GM23338 (cell line): ENCODE results near the gene GTF2A2. TPM values are rescaled to one million over a fixed set of nuclear protein-coding genes. Genes with fewer than 3 reads are reported as not detected.
A peak's percentile ranks its signal among the peaks of the same experiment; 100 is the strongest.

Experiments used
- ATAC-seq: fragments of 200-7000 bp; cut with Tn5 transposase; 3 replicates; pipeline ENCODE4 v1.9.1; 2020
- DNase-seq: peaks from one replicate; pipeline ENCODE4 v3.0.0-alpha.2; 2015; ENCODE audit warnings: low spot score
- H2AFZ ChIP-seq: fragments of 200-600 bp; sonication (generic); 2 replicates; pipeline ENCODE4 v1.8.0; 2016; ENCODE audit warnings: antibody characterized with exemption, mild to moderate bottlenecking, moderate library complexity
- H3F3A ChIP-seq: fragments of 200-600 bp; sonication (generic); replicated peaks from 2 replicates; pipeline ENCODE4 v1.8.0; 2017; ENCODE audit warnings: antibody characterized with exemption, mixed run types, low read depth
- H3K27ac ChIP-seq: fragments of 200-600 bp; sonication (generic); 2 replicates; pipeline ENCODE4 v1.6.1; 2016; ENCODE audit warnings: low read depth
- H3K27me3 ChIP-seq: fragments of 200-600 bp; sonication (generic); 2 replicates; pipeline ENCODE4 v1.8.0; 2016; ENCODE audit warnings: mild to moderate bottlenecking, mixed run types, moderate library complexity; ENCODE audit not compliant: insufficient read depth
- H3K36me3 ChIP-seq: fragments of 200-600 bp; sonication (generic); 2 replicates; pipeline ENCODE4 v1.8.0; 2016; ENCODE audit warnings: mild to moderate bottlenecking; ENCODE audit not compliant: insufficient read depth
- H3K4me1 ChIP-seq: fragments of 200-600 bp; sonication (generic); 2 replicates; pipeline ENCODE4 v1.8.0; 2016; ENCODE audit warnings: mild to moderate bottlenecking, moderate library complexity; ENCODE audit not compliant: insufficient read depth
- H3K4me2 ChIP-seq: fragments of 200-600 bp; sonication (generic); 2 replicates; pipeline ENCODE4 v1.7.1; 2017; ENCODE audit warnings: mixed run types
- H3K4me3 ChIP-seq: fragments of 200-600 bp; sonication (generic); 2 replicates; pipeline ENCODE4 v1.6.1; 2016; ENCODE audit warnings: mixed run types
- H3K79me2 ChIP-seq: fragments of 200-600 bp; sonication (generic); replicated peaks from 2 replicates; pipeline ENCODE4 v1.8.0; 2017; ENCODE audit warnings: mild to moderate bottlenecking; ENCODE audit not compliant: insufficient read depth
- H3K9me2 ChIP-seq: fragments of 200-600 bp; sonication (generic); 2 replicates; pipeline ENCODE4 v1.8.0; 2017; ENCODE audit not compliant: insufficient read depth
- H4K20me1 ChIP-seq: fragments of 200-600 bp; sonication (generic); replicated peaks from 2 replicates; pipeline ENCODE4 v1.8.0; 2017; ENCODE audit warnings: mild to moderate bottlenecking; ENCODE audit not compliant: insufficient read depth
- H3K27ac Mint-ChIP-seq: 2 replicates; pipeline ENCODE4 v1.8.0; 2020; ENCODE audit warnings: inconsistent platforms, mild to moderate bottlenecking, moderate library complexity, mixed read lengths
- H3K27me3 Mint-ChIP-seq: 3 replicates; pipeline ENCODE4 v1.8.0; 2022; ENCODE audit warnings: low read depth, mild to moderate bottlenecking, moderate library complexity, mixed read lengths, inconsistent platforms; ENCODE audit not compliant: insufficient read depth, poor library complexity
- H3K36me3 Mint-ChIP-seq: 3 replicates; pipeline ENCODE4 v1.8.0; 2021; ENCODE audit warnings: low read depth, mild to moderate bottlenecking, inconsistent platforms, moderate library complexity, mixed read lengths
- H3K4me1 Mint-ChIP-seq: 3 replicates; pipeline ENCODE4 v1.8.0; 2020; ENCODE audit warnings: mild to moderate bottlenecking, inconsistent platforms, mixed read lengths
- H3K4me3 Mint-ChIP-seq: 3 replicates; pipeline ENCODE4 v1.8.0; 2021; ENCODE audit warnings: moderate library complexity, mild to moderate bottlenecking, inconsistent platforms, mixed read lengths
- H3K9me3 Mint-ChIP-seq: 3 replicates; pipeline ENCODE4 v1.8.0; 2020; ENCODE audit warnings: moderate library complexity, mild to moderate bottlenecking, inconsistent platforms, mixed read lengths
- CREB1 ChIP-seq: fragments of 250-450 bp; sonication (Bioruptor Pico); IDR thresholded peaks from 2 replicates; pipeline ENCODE4 v1.5.0; 2020; ENCODE audit warnings: low read depth, mild to moderate bottlenecking, moderate library complexity
- EZH2 ChIP-seq: fragments of 200-600 bp; sonication (generic); IDR thresholded peaks from one replicate; pipeline ENCODE4 v1.8.0; 2017; ENCODE audit warnings: antibody characterized with exemption, mild to moderate bottlenecking, low read depth; ENCODE audit not compliant: unreplicated experiment
- EZH2phosphoT487 ChIP-seq: fragments of 200-600 bp; sonication (generic); IDR thresholded peaks from one replicate; pipeline ENCODE4 v1.8.1; 2018; ENCODE audit warnings: antibody characterized with exemption; ENCODE audit not compliant: unreplicated experiment
- POLR2AphosphoS5 ChIP-seq: IDR thresholded peaks from 2 replicates; pipeline ENCODE4 v1.6.1; 2016; ENCODE audit warnings: antibody characterized with exemption, low read depth
- STAT1 ChIP-seq: IDR thresholded peaks from one replicate; pipeline ENCODE4 v1.6.1; 2016; ENCODE audit warnings: antibody characterized with exemption; ENCODE audit not compliant: unreplicated experiment
- ZNF114 ChIP-seq: fragments of 250-450 bp; sonication (Bioruptor Pico); IDR thresholded peaks from 2 replicates; pipeline ENCODE4 v1.5.0; 2020; ENCODE audit warnings: mild to moderate bottlenecking, moderate library complexity
- polyA plus RNA-seq: library from polyadenylated mRNA; unstranded; fragments of >200 nt; fragmentation: Nextera tagmentation; extraction: Ambion mirVana; gene quantifications from 2 replicates; pipeline ENCODE4 v1.2.1, GENCODE V29; 2016
- total RNA-seq: library from RNA; depleted of rRNA; stranded (reverse); fragments of >200 nt; shearing (Covaris generic); gene quantifications from 2 replicates; pipeline ENCODE4 v1.2.3, GENCODE V29; 2014
- TF ChIP-seq, protein P1 (sequence below): IDR thresholded peaks from 2 replicates; pipeline ENCODE4 v1.6.1; 2016; ENCODE audit warnings: antibody characterized with exemption
- TF ChIP-seq, protein P2 (sequence below), 2 experiments: fragments of 200-600 bp in 1 of 2; sonication (generic) in 1 of 2; conservative IDR thresholded peaks; 2 replicates each; pipeline versions ENCODE4 v1.5.1 to v1.6.1; 2016 to 2017; ENCODE audit warnings: antibody characterized with exemption in 2 of 2, low read depth in 2 of 2, mild to moderate bottlenecking in 2 of 2, moderate library complexity in 1 of 2

GTF2A2 gene
- total and polyA plus RNA-seq, 2 experiments from 2014 or later: 45.9 to 424 TPM

DNA sequence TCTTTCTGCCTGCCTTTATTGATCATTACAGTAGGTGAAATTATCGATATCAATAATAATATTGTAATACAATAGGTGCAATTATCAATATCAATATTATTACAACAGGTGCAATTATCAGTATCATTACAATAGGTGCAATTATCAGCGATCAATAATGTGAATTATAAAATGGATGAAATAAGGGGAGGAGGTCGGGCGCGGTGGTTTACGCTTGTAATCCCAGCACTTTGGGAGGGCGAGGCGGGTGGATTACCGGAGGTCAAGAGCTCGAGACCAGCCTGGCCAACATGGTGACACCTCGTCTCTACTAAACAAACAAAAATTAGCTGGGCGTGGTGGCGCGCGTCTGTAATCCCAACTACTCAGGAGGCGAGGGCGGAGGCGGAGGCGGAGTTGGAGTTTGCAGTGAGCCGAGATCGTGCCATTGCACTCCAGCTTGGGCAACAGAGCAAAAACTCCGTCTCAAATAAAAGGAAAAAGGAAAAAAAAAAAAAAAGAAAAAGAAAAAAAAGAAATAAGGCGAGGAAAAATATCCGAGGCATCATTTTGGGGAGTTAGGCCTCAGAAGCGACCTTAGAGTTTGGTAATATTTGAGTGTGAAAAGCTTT is 32.4 kb upstream of the GTF2A2 start:
- Histone ChIP-seq H4K20me1 (peaks cover 15% of the 10 kb centered on the region), H2AFZ (peak overlapping the region; percentile 28), H3K4me2 (peak overlapping the region; percentile 75), H3K36me3 (no peaks in the 10 kb centered on the region), H3K27me3 (peaks cover 12% of the 10 kb centered on the region), H3F3A (no peaks in the 10 kb centered on the region), H3K9me2 (no peaks in the 10 kb centered on the region), H3K79me2 (peaks cover 42% of the 10 kb centered on the region), H3K4me3 (peak overlapping the region; percentile 66), H3K4me1 (no peaks in the 10 kb centered on the region; the same call in 1 of the 2 replicates), H3K27ac (peak overlapping the region; percentile 63; the same call in 1 of the 2 replicates)
- DNase-seq: peak; percentile 78
- Mint-ChIP-seq H3K4me1 (peaks cover 15% of the 10 kb centered on the region), H3K27me3 (peaks cover 9% of the 10 kb centered on the region), H3K4me3 (peak overlapping the region; percentile 97), H3K9me3 (no peaks in the 10 kb centered on the region), H3K36me3 (peaks cover 6% of the 10 kb centered on the region), H3K27ac (peak overlapping the region; percentile 98)
- peak; percentile 65 for ATAC-seq
- no peak for TF ChIP-seq ZNF114
- no peak for TF ChIP-seq POLR2AphosphoS5
- TF ChIP-seq, protein P1, sequence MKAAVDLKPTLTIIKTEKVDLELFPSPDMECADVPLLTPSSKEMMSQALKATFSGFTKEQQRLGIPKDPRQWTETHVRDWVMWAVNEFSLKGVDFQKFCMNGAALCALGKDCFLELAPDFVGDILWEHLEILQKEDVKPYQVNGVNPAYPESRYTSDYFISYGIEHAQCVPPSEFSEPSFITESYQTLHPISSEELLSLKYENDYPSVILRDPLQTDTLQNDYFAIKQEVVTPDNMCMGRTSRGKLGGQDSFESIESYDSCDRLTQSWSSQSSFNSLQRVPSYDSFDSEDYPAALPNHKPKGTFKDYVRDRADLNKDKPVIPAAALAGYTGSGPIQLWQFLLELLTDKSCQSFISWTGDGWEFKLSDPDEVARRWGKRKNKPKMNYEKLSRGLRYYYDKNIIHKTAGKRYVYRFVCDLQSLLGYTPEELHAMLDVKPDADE: no peak
- no peak for TF ChIP-seq STAT1
- no peak for TF ChIP-seq EZH2

DNA sequence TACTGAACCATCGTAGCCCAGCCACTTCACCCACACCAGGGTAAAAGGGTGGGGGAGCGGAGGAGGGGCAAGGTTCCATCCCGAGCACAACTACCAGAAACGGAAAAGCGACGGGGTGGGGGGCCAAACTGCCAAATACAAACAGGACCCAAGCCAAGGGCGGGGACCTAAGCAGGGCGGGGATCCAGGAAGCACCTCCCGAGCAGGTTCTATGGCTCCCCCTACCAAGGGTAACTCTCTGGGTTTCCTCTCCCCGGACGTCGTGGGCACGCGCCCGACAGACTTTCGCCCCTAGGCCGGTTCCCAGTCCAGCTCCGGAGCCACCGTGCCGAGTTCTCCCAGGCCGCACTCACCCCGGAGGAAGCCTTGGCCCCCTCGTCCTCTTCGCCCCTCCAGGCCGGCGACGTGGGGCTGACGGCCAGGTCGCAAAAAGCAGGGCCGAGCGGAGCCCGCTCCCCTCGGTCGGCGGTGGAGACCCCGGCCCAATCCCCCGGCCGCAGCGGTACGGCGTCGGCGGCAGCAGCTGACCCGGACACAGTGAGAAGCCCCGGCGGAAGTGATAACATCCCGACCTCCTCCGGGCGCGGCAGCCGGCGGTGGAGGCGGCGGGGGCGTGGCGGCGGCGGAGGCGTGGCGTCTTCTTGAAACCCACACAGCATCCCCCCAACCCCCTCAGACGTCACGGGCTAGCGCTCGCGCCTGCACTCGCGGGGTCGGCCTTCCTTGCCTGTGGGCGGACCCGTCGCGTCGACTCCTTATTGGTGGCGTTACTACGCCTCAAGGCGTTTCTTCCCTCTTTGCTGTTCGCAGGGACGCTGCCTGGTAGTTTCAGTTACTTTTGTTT is 31.7 kb upstream of the GTF2A2 start, which contains the start of gene BNIP2:
TSS of gene BNIP2 (minus strand) at position 539 of the 844 bp plus-strand sequence. CDS start 6,863 bp downstream, outside the sequence.
- no peaks in the 10 kb centered on the region for H3F3A ChIP-seq
- peak; percentile 95 for ATAC-seq
- peaks cover 12% of the 10 kb centered on the region for H3K4me1 Mint-ChIP-seq
- H3K36me3 ChIP-seq: no peaks in the 10 kb centered on the region
- H3K27me3 ChIP-seq: peaks cover 12% of the 10 kb centered on the region
- H3K9me3 Mint-ChIP-seq: no peaks in the 10 kb centered on the region
- H3K79me2 ChIP-seq: peaks cover 49% of the 10 kb centered on the region
- peaks cover 9% of the 10 kb centered on the region for H3K27me3 Mint-ChIP-seq
- H3K4me3 Mint-ChIP-seq: peak within 1 kb of the TSS; percentile 97
- H4K20me1 ChIP-seq: peaks cover 15% of the 10 kb centered on the region
- H3K4me1 ChIP-seq: no peaks in the 10 kb centered on the region; the same call in 1 of the 2 replicates
- no peaks in the 10 kb centered on the region for H3K9me2 ChIP-seq
- H2AFZ ChIP-seq: peak within 1 kb of the TSS; percentile 72
- DNase-seq: peak; percentile 100
- peak within 1 kb of the TSS; percentile 97 for H3K27ac ChIP-seq
- peaks cover 6% of the 10 kb centered on the region for H3K36me3 Mint-ChIP-seq
- H3K27ac Mint-ChIP-seq: peak within 1 kb of the TSS; percentile 98
- TF ChIP-seq, protein P2, sequence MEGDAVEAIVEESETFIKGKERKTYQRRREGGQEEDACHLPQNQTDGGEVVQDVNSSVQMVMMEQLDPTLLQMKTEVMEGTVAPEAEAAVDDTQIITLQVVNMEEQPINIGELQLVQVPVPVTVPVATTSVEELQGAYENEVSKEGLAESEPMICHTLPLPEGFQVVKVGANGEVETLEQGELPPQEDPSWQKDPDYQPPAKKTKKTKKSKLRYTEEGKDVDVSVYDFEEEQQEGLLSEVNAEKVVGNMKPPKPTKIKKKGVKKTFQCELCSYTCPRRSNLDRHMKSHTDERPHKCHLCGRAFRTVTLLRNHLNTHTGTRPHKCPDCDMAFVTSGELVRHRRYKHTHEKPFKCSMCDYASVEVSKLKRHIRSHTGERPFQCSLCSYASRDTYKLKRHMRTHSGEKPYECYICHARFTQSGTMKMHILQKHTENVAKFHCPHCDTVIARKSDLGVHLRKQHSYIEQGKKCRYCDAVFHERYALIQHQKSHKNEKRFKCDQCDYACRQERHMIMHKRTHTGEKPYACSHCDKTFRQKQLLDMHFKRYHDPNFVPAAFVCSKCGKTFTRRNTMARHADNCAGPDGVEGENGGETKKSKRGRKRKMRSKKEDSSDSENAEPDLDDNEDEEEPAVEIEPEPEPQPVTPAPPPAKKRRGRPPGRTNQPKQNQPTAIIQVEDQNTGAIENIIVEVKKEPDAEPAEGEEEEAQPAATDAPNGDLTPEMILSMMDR (conservative IDR thresholded peaks at IDR 0.05; ENCODE audit: low read depth in 2 of 2): 0 out of 4 replicates have a peak, but pooled peaks of 1 of the 2 experiments have one; percentile 8
- no peak for TF ChIP-seq EZH2phosphoT487
- TF ChIP-seq ZNF114: no peak
- TF ChIP-seq CREB1: peak; percentile 87
- peak; percentile 94 for TF ChIP-seq POLR2AphosphoS5
- TF ChIP-seq, protein P1: peak; percentile 86
- H3K4me2 ChIP-seq: peak within 1 kb of the TSS; percentile 81
- H3K4me3 ChIP-seq: peak within 1 kb of the TSS; percentile 66
